K562 (cell line): ENCODE data around the gene DNAJB12. TPM values are rescaled to one million over a fixed set of nuclear protein-coding genes. Genes with fewer than 3 reads are reported as not detected.

Source experiments
- ATAC-seq: fragments of 200-7000 bp; cut with Tn5 transposase; 3 replicates; pipeline ENCODE4 v1.9.1; 2020; ENCODE audit warnings: moderate library complexity
- BruUV-seq: library from RNA; stranded (reverse); fragments of 400-500 nt; replicated peaks from 2 replicates; lab custom pipeline; 2021; lab: Mats Ljungman, UMichigan
- CTCF ChIA-PET: fragments of 300-600 bp; formaldehyde crosslinking; extraction: SDS; loops from one replicate; lab custom pipeline; 2021; ENCODE audit warnings: low intra/inter-chr PET ratio; lab: Yijun Ruan, JAX
- POLR2A ChIA-PET: fragments of 300-600, 350-650 bp; sonication (Branson Sonifier 250); formaldehyde crosslinking; extraction: SDS; loops from one replicate; lab custom pipeline; 2021; ENCODE audit warnings: antibody characterized with exemption, inconsistent platforms; lab: Yijun Ruan, JAX
- DNase-seq, 4 experiments: peaks; one replicate each; pipeline versions ENCODE4 v3.0.0 to v3.0.0-alpha.2; 2011 to 2018; ENCODE audit warnings: low spot score in 3 of 4, mixed read lengths in 3 of 4; ENCODE audit errors: extremely low read depth in 1 of 4
- FAIRE-seq: peaks from 2 replicates; lab custom pipeline; 2011; peaks lifted over from hg19 to GRCh38; lab: Jason Lieb, UNC
- H2AFZ ChIP-seq: 2 replicates; pipeline ENCODE4 v1.6.0; 2011; ENCODE audit warnings: low read depth, low read length, control low read depth, inconsistent platforms
- H3K27ac ChIP-seq: fragments of 200-600 bp; 3 replicates; pipeline ENCODE4 v1.8.0; 2011; ENCODE audit warnings: low read depth, mild to moderate bottlenecking, control low read depth, inconsistent platforms, low read length, moderate library complexity, mixed read lengths; ENCODE audit errors: extremely low read depth
- H3K27me3 ChIP-seq, 2 experiments: fragments of 300-600 bp in 1 of 2; 2 replicates in 1 of 2; 3 replicates in 1 of 2; pipeline versions ENCODE4 v1.6.0 to v1.8.0; 2011; ENCODE audit warnings: inconsistent platforms in 2 of 2, low read length in 2 of 2, mild to moderate bottlenecking in 1 of 2, mixed read lengths in 1 of 2, moderate library complexity in 1 of 2; ENCODE audit not compliant: control insufficient read depth in 2 of 2, insufficient read depth in 2 of 2
- H3K36me3 ChIP-seq: fragments of 300-600 bp; 3 replicates; pipeline ENCODE4 v1.8.0; 2011; ENCODE audit warnings: mild to moderate bottlenecking, low read length, inconsistent platforms; ENCODE audit not compliant: control insufficient read depth, insufficient read depth
- H3K4me1 ChIP-seq, 2 experiments: fragments of 200-600 bp in 1 of 2; replicated peaks in 1 of 2; 2 replicates in 1 of 2; 3 replicates in 1 of 2; pipeline versions ENCODE4 v1.5.1 to v1.8.0; 2011; ENCODE audit warnings: inconsistent platforms in 2 of 2, low read length in 2 of 2, mild to moderate bottlenecking in 1 of 2, mixed read lengths in 1 of 2, moderate library complexity in 1 of 2; ENCODE audit not compliant: control insufficient read depth in 2 of 2, insufficient read depth in 2 of 2
- H3K4me2 ChIP-seq: 2 replicates; pipeline ENCODE4 v1.6.1; 2011; ENCODE audit warnings: low read length, control low read depth, inconsistent platforms, mixed read lengths; ENCODE audit not compliant: insufficient read depth
- H3K4me3 ChIP-seq: fragments of 200-600 bp; sonication (generic), shearing (Covaris generic); 2 replicates; pipeline ENCODE4 v1.5.1; 2016; ENCODE audit warnings: control low read depth, inconsistent platforms
- H3K79me2 ChIP-seq: fragments of 200-600 bp; 3 replicates; pipeline ENCODE4 v1.8.0; 2011; ENCODE audit warnings: low read length, inconsistent platforms; ENCODE audit not compliant: control insufficient read depth, insufficient read depth
- H3K9ac ChIP-seq, 2 experiments: 2 replicates each; pipeline versions ENCODE4 v1.6.0 to v1.6.1; 2011; ENCODE audit warnings: low read depth in 2 of 2, low read length in 2 of 2, control low read depth in 1 of 2, inconsistent platforms in 1 of 2, mild to moderate bottlenecking in 1 of 2, mixed read lengths in 1 of 2; ENCODE audit not compliant: insufficient read depth in 1 of 2
- H3K9me1 ChIP-seq: one replicate; pipeline ENCODE4 v1.6.0; 2011; ENCODE audit warnings: inconsistent platforms, mild to moderate bottlenecking, low read length, moderate library complexity; ENCODE audit not compliant: control insufficient read depth, insufficient read depth
- H3K9me3 ChIP-seq: replicated peaks from 2 replicates; pipeline ENCODE4 v1.5.1; 2011; ENCODE audit warnings: low read depth, low read length, inconsistent platforms; ENCODE audit not compliant: control insufficient read depth, insufficient read depth
- H4K20me1 ChIP-seq: replicated peaks from 2 replicates; pipeline ENCODE4 v1.6.1; 2011; ENCODE audit warnings: low read length, inconsistent platforms, mixed read lengths; ENCODE audit not compliant: control insufficient read depth, insufficient read depth
- BACH1 ChIP-seq: fragments of 200-800 bp; sonication (Bioruptor generic); IDR thresholded peaks from 2 replicates; pipeline ENCODE4 v1.6.1; 2016; ENCODE audit warnings: missing genetic modification characterization, missing compliant biosample characterization
- BCOR ChIP-seq: fragments of 450-650 bp; IDR thresholded peaks from 2 replicates; pipeline ENCODE4 v1.6.1; 2016
- CC2D1A ChIP-seq: fragments of 450-650 bp; IDR thresholded peaks from 2 replicates; pipeline ENCODE4 v1.6.1; 2017; ENCODE audit warnings: mild to moderate bottlenecking
- KDM1A ChIP-seq, 2 experiments: fragments of 450-650 bp; IDR thresholded peaks; 2 replicates each; pipeline ENCODE4 v1.6.1; 2016; ENCODE audit warnings: mild to moderate bottlenecking in 2 of 2
- RBM25 ChIP-seq: fragments of 200-400 bp; formaldehyde crosslinking; IDR thresholded peaks from 2 replicates; pipeline ENCODE4 v1.6.1; 2018; ENCODE audit warnings: low read length, low read depth, moderate library complexity; ENCODE audit not compliant: severe bottlenecking
- RCOR1 ChIP-seq, 2 experiments: IDR thresholded peaks; 2 replicates each; pipeline ENCODE4 v1.6.1; 2012; ENCODE audit warnings: low read depth in 2 of 2, low read length in 2 of 2, borderline replicate concordance in 1 of 2, improper control_type of control experiment in 1 of 2
- SOX6 ChIP-seq: fragments of 450-650 bp; IDR thresholded peaks from 2 replicates; pipeline ENCODE4 v1.6.1; 2014; ENCODE audit warnings: mild to moderate bottlenecking
- ZFP36 ChIP-seq: fragments of 150-350 bp; IDR thresholded peaks from 2 replicates; pipeline ENCODE4 v1.6.1; 2018; ENCODE audit warnings: low read length, low read depth; ENCODE audit not compliant: partially characterized antibody
- WGBS: fragments of 100-300 bp; shearing (Covaris generic); methylation state at CpG from one replicate; pipeline ENCODE4 v1.1.6; 2016; ENCODE audit warnings: low coverage, mixed read lengths; ENCODE audit not compliant: insufficient coverage; ENCODE audit errors: missing lambda C conversion rate; 5-methylcytosine and 5-hydroxymethylcytosine counted together
- in situ Hi-C: fragments of 300-500 bp; cut with MboI; formaldehyde crosslinking; loops from 4 replicates; pipeline ENCODE4 v1.15.0; 2018; ENCODE audit warnings: inconsistent platforms, mixed read lengths
- intact Hi-C: fragments of 100-400 bp; cut with micrococcal nuclease; formaldehyde crosslinking; loops from 2 replicates; pipeline ENCODE4 v1.14.2; 2022
- polyA plus RNA-seq, 8 experiments: library from polyadenylated mRNA; depleted of rRNA in 4 of 8; stranded (reverse) in 5 of 8; unstranded in 3 of 8; fragments of >200 nt; fragmentation: Nextera tagmentation in 2 of 8; fragmentation: Illumina TruSeq in 1 of 8; extraction: Ambion mirVana in 2 of 8; extraction: Trizol in 1 of 8; gene quantifications; 2 replicates each; pipeline versions ENCODE4 v1.2.1 to v1.2.3, GENCODE V29; 2011 to 2014; ENCODE audit warnings: inconsistent platforms in 1 of 8, missing spikeins in 1 of 8
- total RNA-seq, 7 experiments: library from RNA; depleted of rRNA in 6 of 7; stranded (reverse); fragments of >200 nt in 6 of 7; fragmentation: Illumina TruSeq in 2 of 7; extraction: Trizol in 2 of 7; gene quantifications; 2 replicates each; pipeline versions ENCODE4 v1.2.1 to v1.2.3, GENCODE V29; 2011 to 2021; ENCODE audit warnings: low replicate concordance in 1 of 7
- TF ChIP-seq, protein P1 (sequence below), 2 experiments: fragments of 250-450 bp in 1 of 2; fragments of 450-650 bp in 1 of 2; sonication (Bioruptor Pico) in 1 of 2; IDR thresholded peaks; 2 replicates each; pipeline versions ENCODE4 v1.6.1 to v1.8.0; 2016 to 2021; ENCODE audit warnings: mild to moderate bottlenecking in 2 of 2, moderate library complexity in 2 of 2, missing compliant biosample characterization in 1 of 2, missing genetic modification characterization in 1 of 2
- TF ChIP-seq, protein P2 (sequence below): IDR thresholded peaks from 2 replicates; pipeline ENCODE4 v1.6.1; 2014; ENCODE audit warnings: antibody characterized with exemption
- TF ChIP-seq, protein P3 (sequence below): sonication (generic); formaldehyde crosslinking; IDR thresholded peaks from 2 replicates; pipeline ENCODE4 v1.8.0; 2022; ENCODE audit warnings: mild to moderate bottlenecking, missing genetic modification reagents, borderline replicate concordance

DNAJB12 gene
- total and polyA plus RNA-seq, 9 of the 15 experiments (the other 6 are each of a cell fraction or from before 2014, with no cell fraction given): 3.5 to 31.5 (median 20.3) TPM

- TF ChIP-seq, protein P1, sequence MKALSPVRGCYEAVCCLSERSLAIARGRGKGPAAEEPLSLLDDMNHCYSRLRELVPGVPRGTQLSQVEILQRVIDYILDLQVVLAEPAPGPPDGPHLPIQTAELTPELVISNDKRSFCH (CRISPR knock-in tag; IDR thresholded peaks at IDR 0.05): no peak
- TF ChIP-seq, protein P1 (tag; IDR thresholded peaks at IDR 0.05): peak; percentile 76
- TF ChIP-seq SOX6: peak; percentile 60
Observed at GRCh38 chr10:72319416-72320254, 35.1 kb downstream of the DNAJB12 start (continued).

- Histone ChIP-seq H3K4me1 (peaks cover 61 to 63% of the 10 kb centered on the region in 2 experiments), H3K4me2 (no peak overlapping the region), H4K20me1 (no peaks in the 10 kb centered on the region), H3K4me3 (no peak overlapping the region)
- 80% methylated on average over 10 of the region's 10 CpGs for WGBS
- intact Hi-C loops: no loop called here
- TF ChIP-seq BCOR (0 out of 2 replicates have a peak, but pooled peaks have one; percentile 38), CC2D1A (no peak), RCOR1 (IDR thresholded peaks at IDR 0.05; ENCODE audit: borderline replicate concordance in 1 of 2, low read depth in 2 of 2, low read length in 2 of 2) (peak in 1 of 2 experiments; percentile 6; a peak in 1 of 4 replicates), RBM25 (peak; percentile 70), ZFP36 (peak; percentile 53), KDM1A (IDR thresholded peaks at IDR 0.05) (peak; percentile 64 to 80; a peak in 2 of 4 replicates), BACH1 (peak; percentile 24; the same call in 1 of the 2 replicates)
- TF ChIP-seq, protein P2, sequence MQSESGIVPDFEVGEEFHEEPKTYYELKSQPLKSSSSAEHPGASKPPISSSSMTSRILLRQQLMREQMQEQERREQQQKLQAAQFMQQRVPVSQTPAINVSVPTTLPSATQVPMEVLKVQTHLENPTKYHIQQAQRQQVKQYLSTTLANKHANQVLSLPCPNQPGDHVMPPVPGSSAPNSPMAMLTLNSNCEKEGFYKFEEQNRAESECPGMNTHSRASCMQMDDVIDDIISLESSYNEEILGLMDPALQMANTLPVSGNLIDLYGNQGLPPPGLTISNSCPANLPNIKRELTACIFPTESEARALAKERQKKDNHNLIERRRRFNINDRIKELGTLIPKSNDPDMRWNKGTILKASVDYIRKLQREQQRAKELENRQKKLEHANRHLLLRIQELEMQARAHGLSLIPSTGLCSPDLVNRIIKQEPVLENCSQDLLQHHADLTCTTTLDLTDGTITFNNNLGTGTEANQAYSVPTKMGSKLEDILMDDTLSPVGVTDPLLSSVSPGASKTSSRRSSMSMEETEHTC: no peak
- TF ChIP-seq, protein P3, sequence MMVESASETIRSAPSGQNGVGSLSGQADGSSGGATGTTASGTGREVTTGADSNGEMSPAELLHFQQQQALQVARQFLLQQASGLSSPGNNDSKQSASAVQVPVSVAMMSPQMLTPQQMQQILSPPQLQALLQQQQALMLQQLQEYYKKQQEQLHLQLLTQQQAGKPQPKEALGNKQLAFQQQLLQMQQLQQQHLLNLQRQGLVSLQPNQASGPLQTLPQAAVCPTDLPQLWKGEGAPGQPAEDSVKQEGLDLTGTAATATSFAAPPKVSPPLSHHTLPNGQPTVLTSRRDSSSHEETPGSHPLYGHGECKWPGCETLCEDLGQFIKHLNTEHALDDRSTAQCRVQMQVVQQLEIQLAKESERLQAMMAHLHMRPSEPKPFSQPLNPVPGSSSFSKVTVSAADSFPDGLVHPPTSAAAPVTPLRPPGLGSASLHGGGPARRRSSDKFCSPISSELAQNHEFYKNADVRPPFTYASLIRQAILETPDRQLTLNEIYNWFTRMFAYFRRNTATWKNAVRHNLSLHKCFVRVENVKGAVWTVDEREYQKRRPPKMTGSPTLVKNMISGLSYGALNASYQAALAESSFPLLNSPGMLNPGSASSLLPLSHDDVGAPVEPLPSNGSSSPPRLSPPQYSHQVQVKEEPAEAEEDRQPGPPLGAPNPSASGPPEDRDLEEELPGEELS: no peak
- TF ChIP-seq, all 486 proteins: peak for 6
- ChIA-PET CTCF (no interaction called here), POLR2A (interaction anchor here (1.0 to 9.2 kb wide), 3 partner anchors 13 to 103 kb away, joined by 3 to 267 read pairs (median 199); partner anchors contain the start of genes ANAPC16 and DDIT4)
- H3K9me1 ChIP-seq: peaks cover 8% of the 10 kb centered on the region
- no peak for FAIRE-seq
- no peaks in the 10 kb centered on the region for H3K79me2 ChIP-seq
- H3K9ac ChIP-seq: no peak overlapping the region; a peak in 1 of 4 replicates
- H3K9me3 ChIP-seq: no peaks in the 10 kb centered on the region
- no peaks in the 10 kb centered on the region for H3K36me3 ChIP-seq
- in situ Hi-C loops: no loop called here
- no peak overlapping the region for H2AFZ ChIP-seq
- H3K27me3 ChIP-seq: no peaks in the 10 kb centered on the region
- H3K27ac ChIP-seq: peak overlapping the region; percentile 97; the same call in 1 of the 3 replicates
- ATAC-seq: no peak
- no peak for DNase-seq
- no TSS peak for BruUV-seq
Observed at GRCh38 chr10:72318418-72319262, 36.1 kb downstream of the DNAJB12 start.
